ENCODE measurements around the gene ATP7A. TPM values are rescaled to one million over a fixed set of nuclear protein-coding genes. Genes with fewer than 3 reads are reported as not detected.

ATP7A gene
- total RNA-seq, 1 donor from 2014 or later: 2.3 TPM

Other genes with a start within 250 kb of the ATP7A start
- 18.8 TPM for gene ATRX, start 124.5 kb upstream of the ATP7A start, total RNA-seq
- gene MAGT1, start 15.3 kb upstream of the ATP7A start, total RNA-seq: 75.0 TPM
- gene COX7B, start 11.2 kb upstream of the ATP7A start, total RNA-seq: 146 TPM
- not detected for gene PGAM4, start 58.9 kb downstream of the ATP7A start, total RNA-seq
- 158 TPM for gene PGK1, start 193.6 kb downstream of the ATP7A start, total RNA-seq
- gene TAF9B, start 229.0 kb downstream of the ATP7A start, total RNA-seq: 3.0 TPM